Stomach smooth muscle (tissue), 2 donors: ENCODE results near the gene KCNK13.

Experiments used
- H3K27ac ChIP-seq: one replicate; pipeline ENCODE4 v1.7.0; 2013; ENCODE audit warnings: mild to moderate bottlenecking, low read length, inconsistent platforms
- H3K27me3 ChIP-seq, 2 donors: one replicate each; pipeline ENCODE4 v1.7.0; 2013; ENCODE audit warnings: low read length in 2 of 2; ENCODE audit not compliant: insufficient read depth in 2 of 2, control insufficient read depth in 1 of 2
- H3K36me3 ChIP-seq, 2 donors: one replicate each; pipeline ENCODE4 v1.7.0; 2013; ENCODE audit warnings: low read length in 2 of 2; ENCODE audit not compliant: control insufficient read depth in 2 of 2, insufficient read depth in 2 of 2
- H3K4me1 ChIP-seq: one replicate; pipeline ENCODE4 v1.7.0; 2013; ENCODE audit warnings: low read length; ENCODE audit not compliant: control insufficient read depth, insufficient read depth
- H3K4me3 ChIP-seq, 2 donors: one replicate each; pipeline ENCODE4 v1.7.0; 2013; ENCODE audit warnings: low read length in 2 of 2
- H3K9ac ChIP-seq, 2 donors: one replicate each; pipeline ENCODE4 v1.7.0; 2013; ENCODE audit warnings: low read length in 2 of 2, mild to moderate bottlenecking in 1 of 2
- H3K9me3 ChIP-seq, 2 donors: one replicate each; pipeline ENCODE4 v1.7.0; 2013; ENCODE audit warnings: low read length in 2 of 2; ENCODE audit not compliant: control insufficient read depth in 2 of 2
- donor health status: healthy.
- donor health status: Pancreatic carcinoma.

Gene KCNK13

GRCh38 chr14:90095096-90095495 is 33.3 kb downstream of the KCNK13 start:
- Histone ChIP-seq H3K27ac (no peak overlapping the region), H3K4me1 (peaks cover 6% of the 10 kb centered on the region), H3K4me3 (no peak overlapping the region), H3K27me3 (no peaks in the 10 kb centered on the region), H3K9me3 (peaks cover 0 to 2% of the 10 kb centered on the region in 2 donors), H3K36me3 (no peaks in the 10 kb centered on the region), H3K9ac (no peak overlapping the region)

- Histone ChIP-seq H3K9ac (no peak overlapping the region), H3K4me3 (no peak overlapping the region), H3K27ac (no peak overlapping the region), H3K36me3 (no peaks in the 10 kb centered on the region), H3K4me1 (peaks cover 2% of the 10 kb centered on the region), H3K27me3 (no peaks in the 10 kb centered on the region), H3K9me3 (peaks cover 0 to 2% of the 10 kb centered on the region in 2 donors)
Measured at GRCh38 chr14:90096566-90096965, 34.8 kb downstream of the KCNK13 start.

GRCh38 chr14:90103808-90104207 is 42.0 kb downstream of the KCNK13 start:
- H3K9ac ChIP-seq, result no peak overlapping the region
- H3K27me3 ChIP-seq, result no peaks in the 10 kb centered on the region
- H3K9me3 ChIP-seq, result no peaks in the 10 kb centered on the region
- no peak overlapping the region for H3K4me3 ChIP-seq
- no peak overlapping the region for H3K27ac ChIP-seq
- H3K36me3 ChIP-seq, result no peaks in the 10 kb centered on the region
- H3K4me1 ChIP-seq, result peaks cover 2% of the 10 kb centered on the region

- no peaks in the 10 kb centered on the region for H3K27me3 ChIP-seq
- H3K4me1 ChIP-seq, result peaks cover 2% of the 10 kb centered on the region
- no peaks in the 10 kb centered on the region for H3K9me3 ChIP-seq
- no peaks in the 10 kb centered on the region for H3K36me3 ChIP-seq
- H3K27ac ChIP-seq, result no peak overlapping the region
- H3K9ac ChIP-seq, result no peak overlapping the region
- H3K4me3 ChIP-seq, result no peak overlapping the region
Measured at GRCh38 chr14:90105756-90106155, 44.0 kb downstream of the KCNK13 start.

GRCh38 chr14:90107789-90108188 is 46.0 kb downstream of the KCNK13 start:
- H3K9ac ChIP-seq, result no peak overlapping the region
- H3K27ac ChIP-seq, result no peak overlapping the region
- H3K9me3 ChIP-seq, result no peaks in the 10 kb centered on the region
- H3K27me3 ChIP-seq, result peaks cover 0 to 3% of the 10 kb centered on the region in 2 donors
- H3K4me1 ChIP-seq, result peaks cover 2% of the 10 kb centered on the region
- no peak overlapping the region for H3K4me3 ChIP-seq
- H3K36me3 ChIP-seq, result no peaks in the 10 kb centered on the region

- Histone ChIP-seq H3K27me3 (peaks cover 0 to 3% of the 10 kb centered on the region in 2 donors), H3K9me3 (no peaks in the 10 kb centered on the region)
Measured at GRCh38 chr14:90109858-90110257, 48.1 kb downstream of the KCNK13 start.

GRCh38 chr14:90111895-90112534 is 50.2 kb downstream of the KCNK13 start:
- H3K9ac ChIP-seq, result no peak overlapping the region
- no peaks in the 10 kb centered on the region for H3K36me3 ChIP-seq
- H3K4me3 ChIP-seq, result no peak overlapping the region
- H3K27ac ChIP-seq, result no peak overlapping the region
- peaks cover 0 to 6% of the 10 kb centered on the region in 2 donors for H3K27me3 ChIP-seq
- no peaks in the 10 kb centered on the region for H3K4me1 ChIP-seq
- H3K9me3 ChIP-seq, result no peaks in the 10 kb centered on the region

More at GRCh38 chr14:90109858-90110257, 48.1 kb downstream of the KCNK13 start:
- H3K4me3 ChIP-seq, result no peak overlapping the region
- no peak overlapping the region for H3K27ac ChIP-seq
- peaks cover 2% of the 10 kb centered on the region for H3K4me1 ChIP-seq
- H3K9ac ChIP-seq, result no peak overlapping the region
- no peaks in the 10 kb centered on the region for H3K36me3 ChIP-seq

- no peak overlapping the region for H3K4me3 ChIP-seq
- no peak overlapping the region for H3K9ac ChIP-seq
- no peaks in the 10 kb centered on the region for H3K9me3 ChIP-seq
- H3K27me3 ChIP-seq, result peaks cover 0 to 6% of the 10 kb centered on the region in 2 donors
- no peaks in the 10 kb centered on the region for H3K36me3 ChIP-seq
- no peaks in the 10 kb centered on the region for H3K4me1 ChIP-seq
- no peak overlapping the region for H3K27ac ChIP-seq
Measured at GRCh38 chr14:90114554-90114953, 52.8 kb downstream of the KCNK13 start.

- Histone ChIP-seq H3K27me3 (peaks cover 0 to 6% of the 10 kb centered on the region in 2 donors), H3K9ac (no peak overlapping the region), H3K27ac (no peak overlapping the region), H3K4me1 (no peaks in the 10 kb centered on the region), H3K4me3 (no peak overlapping the region), H3K36me3 (no peaks in the 10 kb centered on the region), H3K9me3 (no peaks in the 10 kb centered on the region)
Measured at GRCh38 chr14:90115780-90116179, 54.0 kb downstream of the KCNK13 start.

GRCh38 chr14:90116444-90116843 is 54.6 kb downstream of the KCNK13 start:
- Histone ChIP-seq H3K27me3 (peaks cover 0 to 6% of the 10 kb centered on the region in 2 donors), H3K4me3 (no peak overlapping the region), H3K9me3 (no peaks in the 10 kb centered on the region), H3K9ac (no peak overlapping the region), H3K36me3 (no peaks in the 10 kb centered on the region), H3K27ac (no peak overlapping the region), H3K4me1 (no peaks in the 10 kb centered on the region)

- H3K36me3 ChIP-seq, result no peaks in the 10 kb centered on the region
- H3K9me3 ChIP-seq, result no peaks in the 10 kb centered on the region
- no peak overlapping the region for H3K27ac ChIP-seq
- H3K4me3 ChIP-seq, result no peak overlapping the region
- H3K4me1 ChIP-seq, result no peaks in the 10 kb centered on the region
- no peak overlapping the region for H3K9ac ChIP-seq
- peaks cover 0 to 3% of the 10 kb centered on the region in 2 donors for H3K27me3 ChIP-seq
Measured at GRCh38 chr14:90118027-90118426, 56.2 kb downstream of the KCNK13 start.
